A549 (cell line): Measurements from ENCODE around the gene RAB11FIP4. TPM values are rescaled to one million over a fixed set of nuclear protein-coding genes. Genes with fewer than 3 reads are reported as not detected.

ENCODE experiments used
- ATAC-seq, 2 experiments: fragments of 200-7000 bp in 1 of 2; fragments of >200 bp in 1 of 2; cut with Nextera tagmentation in 1 of 2; cut with Tn5 transposase in 1 of 2; 3 replicates each; pipeline versions ENCODE4 v1.8.0 to v1.9.1; 2018 to 2020; ENCODE audit warnings: mild to moderate bottlenecking in 1 of 2, moderate library complexity in 1 of 2
- CTCF ChIA-PET: fragments of 300-600 bp; sonication (Branson Sonifier 250); formaldehyde crosslinking; extraction: SDS; loops from one replicate; lab custom pipeline; 2021; ENCODE audit warnings: antibody characterized with exemption, inconsistent platforms; lab: Yijun Ruan, JAX
- POLR2A ChIA-PET: fragments of 350-600 bp; formaldehyde crosslinking; extraction: SDS; loops from one replicate; lab custom pipeline; 2021; ENCODE audit warnings: antibody characterized with exemption, inconsistent platforms; lab: Yijun Ruan, JAX
- DNase-seq, 2 experiments: peaks; one replicate each; pipeline versions ENCODE4 v3.0.0 to v3.0.0-alpha.2; 2011 to 2016; ENCODE audit warnings: low read depth in 1 of 2, low spot score in 1 of 2
- FAIRE-seq: peaks from 2 replicates; lab custom pipeline; 2011; peaks lifted over from hg19 to GRCh38; lab: Jason Lieb, UNC
- H3K27ac ChIP-seq, 2 experiments: fragments of >200 bp; sonication (Bioruptor Twin); formaldehyde crosslinking; 3 replicates each; pipeline ENCODE4 v1.5.1; 2016 to 2017
- H3K4me1 ChIP-seq: fragments of >200 bp; sonication (Bioruptor Twin); formaldehyde crosslinking; 3 replicates; pipeline ENCODE4 v1.6.1; 2016
- H3K4me2 ChIP-seq: fragments of >200 bp; sonication (Bioruptor Twin); formaldehyde crosslinking; 3 replicates; pipeline ENCODE4 v1.6.1; 2016
- H3K4me3 ChIP-seq: fragments of >200 bp; sonication (Bioruptor Twin); formaldehyde crosslinking; 3 replicates; pipeline ENCODE4 v1.5.1; 2016
- H3K9me3 ChIP-seq: fragments of >200 bp; sonication (Bioruptor Twin); formaldehyde crosslinking; 3 replicates; pipeline ENCODE4 v1.6.1; 2016
- CBX8 ChIP-seq: fragments of 200-600 bp; sonication (generic); IDR thresholded peaks from 2 replicates; pipeline ENCODE4 v1.6.1; 2016
- CHD2 ChIP-seq: fragments of 150-350 bp; IDR thresholded peaks from 2 replicates; pipeline ENCODE4 v1.6.1; 2014; ENCODE audit warnings: low read length; ENCODE audit not compliant: partially characterized antibody
- CHD4 ChIP-seq: fragments of 200-600 bp; sonication (generic); IDR thresholded peaks from 2 replicates; pipeline ENCODE4 v1.6.1; 2016; ENCODE audit warnings: antibody characterized with exemption, mild to moderate bottlenecking, borderline replicate concordance
- CTCF ChIP-seq: fragments of >200 bp; sonication (Bioruptor Twin); formaldehyde crosslinking; IDR thresholded peaks from 3 replicates; pipeline ENCODE4 v1.5.1; 2016
- ELK1 ChIP-seq: fragments of 150-350 bp; IDR thresholded peaks from 2 replicates; pipeline ENCODE4 v1.6.1; 2014; ENCODE audit warnings: low read depth, mild to moderate bottlenecking, low read length
- ESRRA ChIP-seq: fragments of 150-350 bp; IDR thresholded peaks from 2 replicates; pipeline ENCODE4 v1.6.1; 2014; ENCODE audit warnings: mild to moderate bottlenecking, low read length, borderline replicate concordance
- FOSL2 ChIP-seq, 2 experiments: fragments of 450-650 bp in 1 of 2; fragments of >200 bp in 1 of 2; sonication (Bioruptor Twin) in 1 of 2; formaldehyde crosslinking; IDR thresholded peaks; 2 replicates each; pipeline versions ENCODE4 v1.5.0 to v1.6.1; 2016 to 2020; ENCODE audit warnings: mild to moderate bottlenecking in 1 of 2, moderate library complexity in 1 of 2
- HEYL ChIP-seq: fragments of 250-450 bp; sonication (Bioruptor Pico); IDR thresholded peaks from 2 replicates; pipeline ENCODE4 v1.8.0; 2021; ENCODE audit warnings: mild to moderate bottlenecking, moderate library complexity
- MAFK ChIP-seq: fragments of 450-650 bp; IDR thresholded peaks from 2 replicates; pipeline ENCODE4 v1.6.1; 2014; ENCODE audit not compliant: partially characterized antibody
- MYC ChIP-seq: IDR thresholded peaks from 2 replicates; pipeline ENCODE4 v1.6.1; 2012; ENCODE audit warnings: mild to moderate bottlenecking, inconsistent platforms, low read length, improper control_type of control experiment, borderline replicate concordance
- NR3C1 ChIP-seq: fragments of >200 bp; sonication (Bioruptor Twin); formaldehyde crosslinking; IDR thresholded peaks from 3 replicates; pipeline ENCODE4 v1.6.1; 2017
- POLR2A ChIP-seq: IDR thresholded peaks from 2 replicates; pipeline ENCODE4 v1.6.1; 2012; ENCODE audit warnings: mild to moderate bottlenecking, low read length
- RAD21 ChIP-seq, 2 experiments: fragments of >200 bp in 1 of 2; sonication (Bioruptor Twin) in 1 of 2; formaldehyde crosslinking in 1 of 2; IDR thresholded peaks in 1 of 2; conservative IDR thresholded peaks in 1 of 2; 2 replicates in 1 of 2; 3 replicates in 1 of 2; pipeline ENCODE4 v1.6.1; 2012 to 2018; ENCODE audit warnings: inconsistent platforms in 1 of 2
- RARB ChIP-seq: fragments of 250-450 bp; sonication (Bioruptor Pico); IDR thresholded peaks from 2 replicates; pipeline ENCODE4 v1.8.0; 2021; ENCODE audit warnings: mild to moderate bottlenecking, moderate library complexity
- TFCP2L1 ChIP-seq: fragments of 250-450 bp; sonication (Bioruptor Pico); IDR thresholded peaks from 2 replicates; pipeline ENCODE4 v1.5.0; 2021; ENCODE audit warnings: mild to moderate bottlenecking
- ZC3H11A ChIP-seq: fragments of 450-650 bp; IDR thresholded peaks from 2 replicates; pipeline ENCODE4 v1.6.1; 2014; ENCODE audit warnings: antibody characterized with exemption, mild to moderate bottlenecking
- ZFP36 ChIP-seq: fragments of 450-650 bp; IDR thresholded peaks from 2 replicates; pipeline ENCODE4 v1.6.1; 2014; ENCODE audit warnings: borderline replicate concordance; ENCODE audit not compliant: partially characterized antibody
- ZNF302 ChIP-seq: fragments of 250-450 bp; sonication (Bioruptor Pico); IDR thresholded peaks from 2 replicates; pipeline ENCODE4 v1.9.0; 2021; ENCODE audit warnings: inconsistent platforms, mild to moderate bottlenecking, moderate library complexity
- WGBS: methylation state at CpG from one replicate; pipeline ENCODE4 v1.1.6; 2017; ENCODE audit errors: missing lambda C conversion rate; 5-methylcytosine and 5-hydroxymethylcytosine counted together
- polyA plus RNA-seq, 4 experiments: library from polyadenylated mRNA; depleted of rRNA in 3 of 4; stranded (reverse); fragments of >200 nt; fragmentation: RNase III in 1 of 4; extraction: RNeasy Plus Mini Kit Qiagen cat#74134 plus additional on column Dnase treatment in 1 of 4; gene quantifications; 2 replicates in 3 of 4; 3 replicates in 1 of 4; pipeline ENCODE4 v1.2.3, GENCODE V29; 2011 to 2017
- TF ChIP-seq, protein P1 (sequence below): IDR thresholded peaks from 2 replicates; pipeline ENCODE4 v1.6.1; 2012
- TF ChIP-seq, protein P2 (sequence below): fragments of >200 bp; sonication (Bioruptor Twin); formaldehyde crosslinking; IDR thresholded peaks from 3 replicates; pipeline ENCODE4 v1.6.1; 2016

RAB11FIP4 gene
- polyA plus RNA-seq, 2 of the 4 experiments (the other 2 are of a cell fraction) = 1.9 to 3.5 TPM

DNA sequence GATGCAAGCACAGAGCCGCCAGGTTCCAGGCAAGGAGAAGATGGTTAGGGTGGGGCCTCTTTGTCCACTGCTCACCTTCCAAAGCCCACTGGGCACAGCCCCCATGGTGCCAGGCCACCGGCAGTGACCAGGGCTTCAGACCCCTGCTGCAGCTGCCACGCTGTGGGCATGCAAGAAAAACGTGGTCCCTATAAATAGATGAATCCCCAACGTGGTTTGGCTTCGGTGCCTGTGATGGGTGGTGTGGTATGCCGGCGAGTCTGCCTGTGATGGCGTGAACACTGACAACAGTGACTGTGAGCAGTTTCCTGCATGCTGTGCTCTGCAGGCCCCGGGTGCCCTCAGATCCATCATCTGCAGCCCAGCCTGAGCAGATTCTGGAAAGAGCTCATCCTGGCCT, 36.6 kb downstream of the RAB11FIP4 start (continued):
- TF ChIP-seq FOSL2 (IDR thresholded peaks at IDR 0.05) (no peak), FOSL2 (CRISPR knock-in tag; IDR thresholded peaks at IDR 0.05) (no peak), MYC (no peak), NR3C1 (no peak), RAD21 (conservative IDR thresholded peaks at IDR 0.05 in 1 of 2, IDR thresholded peaks at IDR 0.05 in 1 of 2) (no peak), POLR2A (no peak), CTCF (no peak)

- no peak overlapping the region for H3K4me2 ChIP-seq
- CTCF ChIA-PET = interaction anchor here (1.4 to 4.9 kb wide), 5 partner anchors 9 to 414 kb away, joined by 3 to 37 read pairs (median 4); no protein-coding TSS in a partner anchor
- H3K9me3 ChIP-seq = no peaks in the 10 kb centered on the region
- whole genome bisulfite sequencing = 86% methylated on average over 4 of the region's 4 CpGs
- POLR2A ChIA-PET = no interaction called here
- no peak for DNase-seq
- no peak overlapping the region for H3K27ac ChIP-seq
- H3K4me1 ChIP-seq = no peaks in the 10 kb centered on the region
- ATAC-seq = no peak
- TF ChIP-seq CBX8 (no peak), ZNF302 (no peak), MAFK (no peak), POLR2A (no peak)
- TF ChIP-seq, protein P1, sequence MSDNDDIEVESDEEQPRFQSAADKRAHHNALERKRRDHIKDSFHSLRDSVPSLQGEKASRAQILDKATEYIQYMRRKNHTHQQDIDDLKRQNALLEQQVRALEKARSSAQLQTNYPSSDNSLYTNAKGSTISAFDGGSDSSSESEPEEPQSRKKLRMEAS = no peak
- H3K4me3 ChIP-seq = no peak overlapping the region
- FAIRE-seq = no peak
Observed at GRCh38 chr17:31428512-31428911, 37.0 kb downstream of the RAB11FIP4 start.

- DNase-seq = no peak
- FAIRE-seq = peak; percentile 28
- no peaks in the 10 kb centered on the region for H3K4me1 ChIP-seq
- ATAC-seq = no peak
- TF ChIP-seq CHD2 (no peak), ZFP36 (no peak), POLR2A (no peak), NR3C1 (no peak), ELK1 (no peak), ESRRA (no peak), RARB (CRISPR knock-in tag) (no peak), ZC3H11A (no peak), HEYL (CRISPR knock-in tag) (no peak), CHD4 (no peak), TFCP2L1 (CRISPR knock-in tag) (no peak), FOSL2 (IDR thresholded peaks at IDR 0.05) (no peak), FOSL2 (CRISPR knock-in tag; IDR thresholded peaks at IDR 0.05) (no peak)
- TF ChIP-seq, protein P2, sequence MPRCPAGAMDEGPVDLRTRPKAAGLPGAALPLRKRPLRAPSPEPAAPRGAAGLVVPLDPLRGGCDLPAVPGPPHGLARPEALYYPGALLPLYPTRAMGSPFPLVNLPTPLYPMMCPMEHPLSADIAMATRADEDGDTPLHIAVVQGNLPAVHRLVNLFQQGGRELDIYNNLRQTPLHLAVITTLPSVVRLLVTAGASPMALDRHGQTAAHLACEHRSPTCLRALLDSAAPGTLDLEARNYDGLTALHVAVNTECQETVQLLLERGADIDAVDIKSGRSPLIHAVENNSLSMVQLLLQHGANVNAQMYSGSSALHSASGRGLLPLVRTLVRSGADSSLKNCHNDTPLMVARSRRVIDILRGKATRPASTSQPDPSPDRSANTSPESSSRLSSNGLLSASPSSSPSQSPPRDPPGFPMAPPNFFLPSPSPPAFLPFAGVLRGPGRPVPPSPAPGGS = no peak
- no peak overlapping the region for H3K27ac ChIP-seq
- no peaks in the 10 kb centered on the region for H3K9me3 ChIP-seq
- ChIA-PET POLR2A (no interaction called here), CTCF (interaction anchor here (0.5 to 4.9 kb wide), 6 partner anchors 15 to 411 kb away, joined by 3 to 69 read pairs (median 5); no protein-coding TSS in a partner anchor)
- peak overlapping the region; percentile 9; the same call in 1 of the 3 replicates for H3K4me2 ChIP-seq
- no peak overlapping the region for H3K4me3 ChIP-seq
- 30% methylated on average over 12 of the region's 12 CpGs for WGBS
Observed at GRCh38 chr17:31431098-31431851, 39.8 kb downstream of the RAB11FIP4 start.
